HepG2 (cell line): ENCODE data around the gene NHP2.

Experiments used
- GTF2F1 ChIP-seq: fragments of 150-350 bp; IDR thresholded peaks from 2 replicates; pipeline ENCODE4 v1.6.1; 2014; ENCODE audit warnings: low read length
- NR3C1 ChIP-seq: sonication (generic); formaldehyde crosslinking; IDR thresholded peaks from 2 replicates; pipeline ENCODE4 v1.4.0; 2020; ENCODE audit warnings: missing genetic modification reagents
- SMC3 ChIP-seq: IDR thresholded peaks from 2 replicates; pipeline ENCODE4 v1.6.1; 2011; ENCODE audit warnings: low read length, improper control_type of control experiment
- SRSF4 ChIP-seq: fragments of 200-400 bp; formaldehyde crosslinking; IDR thresholded peaks from one replicate; pipeline ENCODE4 v1.6.1; 2018; ENCODE audit warnings: mild to moderate bottlenecking, low read depth, low read length, moderate library complexity; ENCODE audit not compliant: poor library complexity, severe bottlenecking
- ZFP91 ChIP-seq: sonication (generic); formaldehyde crosslinking; IDR thresholded peaks from 2 replicates; pipeline ENCODE4 v1.9.0; 2022; ENCODE audit warnings: missing genetic modification reagents, mild to moderate bottlenecking, borderline replicate concordance
- ZNF530 ChIP-seq: sonication (generic); formaldehyde crosslinking; IDR thresholded peaks from 2 replicates; pipeline ENCODE4 v1.5.0; 2020; ENCODE audit warnings: low read depth, mild to moderate bottlenecking, missing genetic modification reagents

GRCh38 chr5:178176791-178177190 is 23.1 kb upstream of the NHP2 start:
- TF ChIP-seq ZFP91 (CRISPR knock-in tag) (no peak), SMC3 (no peak), SRSF4 (no peak), NR3C1 (CRISPR knock-in tag) (no peak), GTF2F1 (no peak), ZNF530 (no peak)
